Neural cell (in vitro differentiated cells): ENCODE results near the gene CCDC182.

ENCODE experiments used
- EZH2 ChIP-seq: fragments of 200-600, 300-800 bp; shearing (Covaris generic), sonication (generic); IDR thresholded peaks from 2 replicates; pipeline ENCODE4 v1.6.1; 2014; ENCODE audit warnings: antibody characterized with exemption, low read length, borderline replicate concordance, mild to moderate bottlenecking; ENCODE audit not compliant: insufficient read depth, poor library complexity, severe bottlenecking
- POLR2AphosphoS5 ChIP-seq: IDR thresholded peaks from 2 replicates; pipeline ENCODE4 v1.6.1; 2012

DNA sequence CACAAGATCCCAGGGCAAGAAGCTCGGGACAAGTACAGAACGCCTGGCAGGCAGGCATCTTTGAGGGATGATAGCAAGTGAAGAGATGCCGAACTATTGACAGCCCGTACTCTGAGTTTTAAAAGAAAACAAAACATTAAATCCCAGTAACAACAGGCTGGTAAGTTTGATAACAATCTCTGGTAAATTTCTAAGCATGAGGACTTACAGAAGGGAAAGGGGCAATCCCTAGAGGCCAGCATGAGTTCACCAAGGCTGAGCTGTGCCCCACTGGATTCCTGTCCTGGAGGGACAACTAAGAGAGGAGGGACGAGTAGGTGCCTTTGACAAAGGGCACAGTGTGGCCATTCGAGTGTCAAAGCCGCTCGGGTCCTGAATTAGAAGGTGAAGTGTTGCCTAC, 26.2 kb downstream of the CCDC182 start:
- TF ChIP-seq EZH2 (no peak), POLR2AphosphoS5 (no peak)
